Hippocampal formation (tissue), 2 donors: ENCODE results near the gene KIFC3.
"Not testable (repeated sequence)": the region's sequence is repeated elsewhere in the genome, so short reads cannot be mapped to it uniquely, and the experiment has no call there.

Experiments
- DNase-seq, 2 donors: peaks; one replicate each; lab custom pipeline; 2025; lab: John Stamatoyannopoulos, UW

KIFC3 gene

GRCh38 chr16:57825298-57826044 is 23.2 kb upstream of the KIFC3 start:
- no peak for DNase-seq

DNA sequence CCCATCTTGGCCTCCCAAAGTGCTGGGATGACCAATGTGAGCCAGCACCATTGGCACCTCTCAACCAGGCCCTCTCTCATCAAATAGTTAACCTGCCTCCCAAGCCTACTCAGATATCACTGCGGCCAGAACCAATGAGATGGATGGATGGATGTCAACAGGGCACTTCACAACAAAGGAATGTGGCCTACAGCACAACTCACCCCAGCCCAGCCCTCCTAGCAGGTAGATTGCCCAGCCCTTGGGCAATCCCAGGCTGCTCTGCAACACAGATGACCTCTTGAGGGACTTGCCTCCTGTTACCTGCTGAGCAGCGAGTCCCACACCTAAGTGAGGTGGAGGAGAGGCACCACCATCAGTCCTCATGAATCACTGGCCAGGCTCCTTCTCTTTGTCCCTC is 22.6 kb upstream of the KIFC3 start:
- DNase-seq, result no peak

- no peak for DNase-seq
These were observed 21.5 kb upstream of the KIFC3 start for GRCh38 chr16:57823836-57824235.

GRCh38 chr16:57822856-57823255 is 20.6 kb upstream of the KIFC3 start:
- no peak for DNase-seq

GRCh38 chr16:57822018-57822553 is 19.8 kb upstream of the KIFC3 start:
- DNase-seq, result no peak

DNA sequence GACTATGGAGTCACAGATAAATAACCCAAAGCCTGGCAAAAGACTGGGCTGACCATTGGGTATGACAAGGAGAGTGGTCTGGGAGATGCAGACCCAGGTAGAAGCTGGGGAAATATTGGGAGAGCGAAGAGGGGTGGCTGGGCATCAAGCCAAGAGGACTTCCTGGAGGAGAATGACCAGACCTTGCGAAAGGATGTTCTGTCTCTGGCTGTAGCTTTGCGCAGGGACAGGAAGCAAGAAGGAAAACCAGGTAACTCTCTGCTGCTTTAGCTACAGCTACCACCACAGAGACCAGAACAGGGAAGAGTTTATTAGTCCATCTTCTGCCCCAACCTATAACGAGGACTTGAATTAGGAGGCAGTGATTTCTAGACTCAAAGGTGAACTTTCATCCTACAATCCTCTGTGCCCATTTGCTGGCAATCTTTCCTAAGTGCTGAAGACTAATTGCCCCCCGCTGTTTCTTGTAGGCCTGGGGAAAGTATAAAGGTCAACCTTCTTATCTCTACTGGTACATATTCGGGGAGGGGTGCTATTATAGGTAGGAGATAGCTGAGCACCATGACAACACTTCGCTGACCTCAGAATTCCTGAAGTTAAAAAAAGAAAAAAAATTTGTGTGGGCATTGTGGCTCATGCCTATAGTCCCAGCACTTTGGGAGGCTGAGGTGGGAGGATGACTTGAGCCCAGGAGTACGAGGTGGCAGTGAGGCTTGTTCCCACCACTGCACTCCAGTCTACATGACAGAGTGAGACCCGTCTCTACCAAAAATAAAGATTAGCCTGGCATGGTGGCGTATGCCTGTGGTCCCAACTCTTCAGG is 19.1 kb upstream of the KIFC3 start:
- DNase-seq, result no peak

GRCh38 chr16:57818377-57819064 is 16.2 kb upstream of the KIFC3 start:
- DNase-seq, result no peak

- no peak for DNase-seq
These were observed 15.4 kb upstream of the KIFC3 start for GRCh38 chr16:57817680-57818079.

- peak; percentile 41 to 56 for DNase-seq
These were observed 13.9 kb upstream of the KIFC3 start for GRCh38 chr16:57815987-57816745.

GRCh38 chr16:57814896-57815295 is 12.6 kb upstream of the KIFC3 start:
- no peak for DNase-seq

DNA sequence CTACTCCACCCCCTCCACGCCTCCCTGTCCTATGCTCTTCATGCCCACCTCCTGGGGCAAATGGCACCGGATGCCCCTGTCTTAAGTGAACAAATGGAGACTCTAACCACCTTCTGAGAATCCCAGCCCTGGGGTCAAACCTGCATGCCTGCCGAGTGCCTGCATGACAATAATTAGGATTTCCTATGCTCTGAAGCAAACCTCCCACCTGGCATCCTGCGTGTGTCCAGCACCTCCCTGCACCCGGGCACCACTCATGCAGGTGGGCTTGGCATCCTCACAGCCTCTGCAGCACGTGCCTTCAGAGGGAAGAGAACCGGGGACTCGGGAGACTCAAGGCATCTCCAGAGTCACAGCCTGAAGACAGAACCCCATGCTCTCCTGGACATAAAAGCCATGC is 11.2 kb upstream of the KIFC3 start:
- no peak for DNase-seq

- not testable (repeated sequence) for DNase-seq
These were observed 9.0 kb upstream of the KIFC3 start for GRCh38 chr16:57811340-57811739.

GRCh38 chr16:57810197-57811031 is 8.1 kb upstream of the KIFC3 start:
- peak in 1 of 2 donors; percentile 34 for DNase-seq

DNA sequence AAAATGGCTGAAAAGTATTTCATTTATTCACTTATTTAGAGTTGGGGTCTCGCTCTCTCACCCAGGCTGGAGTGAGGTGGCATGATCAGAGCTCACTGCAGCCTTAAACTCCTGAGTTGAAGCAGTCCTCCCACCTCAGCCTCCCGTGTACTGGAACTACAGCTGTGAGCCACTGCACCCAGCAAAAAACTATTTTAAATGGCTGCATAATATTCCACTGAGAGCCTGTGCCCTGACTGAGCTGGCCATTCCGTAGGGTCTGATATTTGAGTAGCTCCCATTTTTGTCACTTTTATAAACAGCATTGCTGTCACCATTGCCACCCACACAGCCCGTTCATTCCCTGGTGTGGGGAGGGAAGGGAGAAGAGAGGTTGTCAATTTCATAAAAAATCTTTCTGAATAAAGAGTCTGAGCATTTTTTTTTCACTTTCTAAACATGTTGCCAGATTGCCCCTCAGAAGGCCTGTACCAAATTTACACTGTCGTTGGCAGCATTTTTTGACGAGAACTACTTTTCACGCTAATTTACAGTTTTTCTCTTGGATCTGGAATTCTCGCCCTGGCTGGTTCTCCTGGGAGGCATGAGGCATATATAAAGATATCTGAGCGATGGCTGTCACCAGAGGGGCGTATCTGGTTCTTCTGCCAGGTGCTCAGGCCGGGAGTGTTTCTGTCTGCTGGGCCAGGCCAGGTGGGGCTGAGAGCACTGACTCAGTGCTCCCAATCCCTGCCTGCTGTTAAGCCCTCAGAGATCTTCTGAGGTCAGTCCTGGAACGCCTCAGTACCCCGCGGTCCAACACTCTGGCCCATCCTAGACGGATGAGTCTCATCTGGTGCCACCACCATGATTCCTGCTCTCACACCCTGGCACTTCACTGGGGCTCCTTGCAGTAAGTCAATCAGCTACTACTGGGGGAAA is 7.2 kb upstream of the KIFC3 start:
- no peak for DNase-seq

- DNase-seq, result no peak
These were observed 6.4 kb upstream of the KIFC3 start for GRCh38 chr16:57808589-57809228.

DNA sequence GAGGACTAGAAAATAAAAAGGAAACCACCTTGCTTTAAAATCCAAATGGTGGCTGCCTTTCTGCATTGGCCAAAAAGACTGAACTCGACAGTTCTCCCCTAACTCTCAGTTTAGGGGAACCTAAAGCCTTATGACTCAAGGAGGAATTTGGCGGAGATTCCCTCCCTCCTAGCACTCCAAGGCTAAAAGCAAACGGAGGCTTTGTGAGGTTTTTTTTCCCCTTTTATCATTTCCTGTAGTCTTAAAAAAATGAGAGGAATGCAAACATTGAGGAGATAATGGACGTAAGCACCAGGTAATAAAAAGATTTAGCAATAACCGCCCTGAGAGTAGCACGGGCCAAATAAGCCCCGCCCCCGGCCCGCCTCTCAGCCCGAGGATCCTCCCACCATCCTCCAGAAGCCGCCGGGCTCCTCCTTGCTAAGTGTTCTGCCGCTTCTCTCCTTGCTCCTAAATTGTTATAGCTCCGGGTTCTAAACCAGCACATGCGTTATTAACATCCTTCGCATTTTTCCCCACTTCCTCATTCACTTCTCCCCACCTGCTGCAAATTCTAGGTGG is 5.8 kb upstream of the KIFC3 start:
- DNase-seq, result peak; percentile 40 to 48

- DNase-seq, result no peak
These were observed 5.1 kb upstream of the KIFC3 start for GRCh38 chr16:57807252-57807967.

DNA sequence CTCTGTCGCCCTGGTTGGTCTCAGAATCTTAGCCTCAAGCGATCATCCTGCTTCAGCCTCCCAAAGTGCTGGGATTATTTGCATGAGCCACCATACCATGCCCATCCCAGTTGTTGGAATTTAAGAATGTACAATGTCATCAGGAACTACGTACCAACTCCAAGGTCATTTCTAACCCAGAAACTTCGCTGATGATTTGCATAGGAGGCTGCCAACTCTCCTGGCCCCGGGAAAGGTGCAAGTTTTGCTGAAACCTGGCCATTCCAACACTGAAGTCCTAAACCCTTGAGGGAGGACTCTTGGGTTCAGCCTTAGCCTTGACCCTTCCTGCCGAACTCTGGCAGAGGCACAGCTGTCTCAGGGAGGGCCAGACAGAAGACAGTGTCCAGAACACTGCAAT is 2.9 kb upstream of the KIFC3 start:
- no peak for DNase-seq
